ENCODE results near the gene BABAM2. TPM values are rescaled to one million over a fixed set of nuclear protein-coding genes. Genes with fewer than 3 reads are reported as not detected.

The BABAM2 gene
- total and polyA plus RNA-seq, 2 experiments from 2014 or later, result 28.8 to 43.6 TPM

- 87% methylated on average over 3 of the region's 3 CpGs for WGBS (ENCODE audit: low lambda C conversion rate, missing lambda C conversion rate)
- Histone ChIP-seq H3K27me3 (no peaks in the 10 kb centered on the region), H3K9me2 (replicated peaks; ENCODE audit: insufficient read depth) (no peaks in the 10 kb centered on the region), H3K4me2 (no peak overlapping the region), H4K20me1 (ENCODE audit: insufficient read depth, poor library complexity, severe bottlenecking) (no peaks in the 10 kb centered on the region), H3K9me3 (ENCODE audit: low read depth) (no peaks in the 10 kb centered on the region), H3K79me2 (no peaks in the 10 kb centered on the region), H3K36me3 (replicated peaks; ENCODE audit: insufficient read depth, low read depth) (no peaks in the 10 kb centered on the region), H2AFZ (no peak overlapping the region), H3K4me3 (no peak overlapping the region), H3K27ac (no peak overlapping the region), H3K4me1 (ENCODE audit: insufficient read depth) (peaks cover 7% of the 10 kb centered on the region)
- TF ChIP-seq, protein P1, sequence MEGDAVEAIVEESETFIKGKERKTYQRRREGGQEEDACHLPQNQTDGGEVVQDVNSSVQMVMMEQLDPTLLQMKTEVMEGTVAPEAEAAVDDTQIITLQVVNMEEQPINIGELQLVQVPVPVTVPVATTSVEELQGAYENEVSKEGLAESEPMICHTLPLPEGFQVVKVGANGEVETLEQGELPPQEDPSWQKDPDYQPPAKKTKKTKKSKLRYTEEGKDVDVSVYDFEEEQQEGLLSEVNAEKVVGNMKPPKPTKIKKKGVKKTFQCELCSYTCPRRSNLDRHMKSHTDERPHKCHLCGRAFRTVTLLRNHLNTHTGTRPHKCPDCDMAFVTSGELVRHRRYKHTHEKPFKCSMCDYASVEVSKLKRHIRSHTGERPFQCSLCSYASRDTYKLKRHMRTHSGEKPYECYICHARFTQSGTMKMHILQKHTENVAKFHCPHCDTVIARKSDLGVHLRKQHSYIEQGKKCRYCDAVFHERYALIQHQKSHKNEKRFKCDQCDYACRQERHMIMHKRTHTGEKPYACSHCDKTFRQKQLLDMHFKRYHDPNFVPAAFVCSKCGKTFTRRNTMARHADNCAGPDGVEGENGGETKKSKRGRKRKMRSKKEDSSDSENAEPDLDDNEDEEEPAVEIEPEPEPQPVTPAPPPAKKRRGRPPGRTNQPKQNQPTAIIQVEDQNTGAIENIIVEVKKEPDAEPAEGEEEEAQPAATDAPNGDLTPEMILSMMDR (IDR thresholded peaks at IDR 0.05; ENCODE audit: poor library complexity), result no peak
- TF ChIP-seq EZH2 (IDR thresholded peaks at IDR 0.05; ENCODE audit: borderline replicate concordance) (no peak), EZH2phosphoT487 (IDR thresholded peaks at IDR 0.05; ENCODE audit: low read depth, severe bottlenecking, unreplicated experiment) (no peak)
- DNase-seq (ENCODE audit: low spot score), result no peak
Measured at GRCh38 chr2:28048341-28048740, 157.8 kb downstream of the BABAM2 start.

DNA sequence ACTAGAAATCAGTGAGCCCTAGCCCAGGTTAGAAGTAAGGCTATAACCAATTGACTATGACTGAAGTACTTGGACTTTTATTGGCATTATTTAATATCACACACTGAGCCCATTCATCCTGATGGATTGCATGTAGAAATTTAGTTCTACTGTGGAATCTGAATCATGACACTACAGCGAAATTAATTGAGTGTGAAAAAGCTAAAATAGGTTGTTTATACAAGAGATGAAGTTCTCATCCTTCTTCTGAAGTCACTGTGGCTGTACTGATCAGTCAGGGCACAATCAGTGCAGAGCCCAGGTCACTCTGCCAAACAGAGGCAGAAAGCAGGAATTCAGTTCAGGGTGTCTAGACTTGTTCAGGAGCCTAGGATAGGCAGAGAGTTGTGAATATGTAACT lies 158.9 kb downstream of the BABAM2 start:
- Histone ChIP-seq H3K27me3 (no peaks in the 10 kb centered on the region), H4K20me1 (ENCODE audit: insufficient read depth, poor library complexity, severe bottlenecking) (no peaks in the 10 kb centered on the region), H3K4me3 (no peak overlapping the region), H3K9me2 (replicated peaks; ENCODE audit: insufficient read depth) (no peaks in the 10 kb centered on the region), H3K27ac (no peak overlapping the region), H3K4me1 (ENCODE audit: insufficient read depth) (peaks cover 8% of the 10 kb centered on the region), H3K36me3 (replicated peaks; ENCODE audit: insufficient read depth, low read depth) (no peaks in the 10 kb centered on the region), H3K4me2 (no peak overlapping the region), H2AFZ (no peak overlapping the region), H3K9me3 (ENCODE audit: low read depth) (no peaks in the 10 kb centered on the region), H3K79me2 (no peaks in the 10 kb centered on the region)
- no peak for TF ChIP-seq EZH2 (IDR thresholded peaks at IDR 0.05; ENCODE audit: borderline replicate concordance)
- DNase-seq (ENCODE audit: low spot score), result no peak
- WGBS (ENCODE audit: low lambda C conversion rate, missing lambda C conversion rate), result 87% methylated on average over 1 of the region's 1 CpG

DNA sequence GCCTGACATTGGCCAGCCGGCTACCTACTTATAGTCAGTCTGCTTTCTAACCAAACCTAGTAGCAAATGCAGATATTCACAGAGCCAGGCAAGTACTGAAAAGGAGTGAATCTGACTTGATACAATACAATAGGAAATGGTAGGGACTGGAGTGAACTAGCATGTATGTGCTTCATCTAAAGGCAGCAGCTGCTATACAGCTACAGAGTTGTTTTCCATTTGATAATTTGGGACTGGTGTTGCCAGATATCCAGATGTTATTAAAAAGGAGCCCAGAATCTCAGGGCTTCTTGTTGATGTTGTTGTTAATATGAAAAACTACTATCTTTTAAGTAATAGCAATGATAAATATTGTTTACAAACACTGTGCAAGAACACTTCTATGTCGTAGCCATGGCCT lies 159.4 kb downstream of the BABAM2 start:
- no peak for TF ChIP-seq EZH2 (IDR thresholded peaks at IDR 0.05; ENCODE audit: borderline replicate concordance)
- TF ChIP-seq, protein P1 (IDR thresholded peaks at IDR 0.05; ENCODE audit: poor library complexity), result no peak
- no peak for TF ChIP-seq EZH2phosphoT487 (IDR thresholded peaks at IDR 0.05; ENCODE audit: low read depth, severe bottlenecking, unreplicated experiment)
- Histone ChIP-seq H3K27ac (no peak overlapping the region), H3K27me3 (no peaks in the 10 kb centered on the region), H3K4me3 (no peak overlapping the region), H3K9me3 (ENCODE audit: low read depth) (no peaks in the 10 kb centered on the region), H3K79me2 (no peaks in the 10 kb centered on the region), H3K4me2 (no peak overlapping the region), H4K20me1 (ENCODE audit: insufficient read depth, poor library complexity, severe bottlenecking) (no peaks in the 10 kb centered on the region), H3K9me2 (replicated peaks; ENCODE audit: insufficient read depth) (no peaks in the 10 kb centered on the region), H3K4me1 (ENCODE audit: insufficient read depth) (peaks cover 8% of the 10 kb centered on the region), H3K36me3 (replicated peaks; ENCODE audit: insufficient read depth, low read depth) (no peaks in the 10 kb centered on the region), H2AFZ (no peak overlapping the region)
- no peak for DNase-seq (ENCODE audit: low spot score)
- 89% methylated on average over 2 of the region's 2 CpGs for WGBS (ENCODE audit: low lambda C conversion rate, missing lambda C conversion rate)

GRCh38 chr2:28052691-28053090 lies 162.2 kb downstream of the BABAM2 start:
- 70% methylated on average over 1 of the region's 1 CpG for WGBS (ENCODE audit: low lambda C conversion rate, missing lambda C conversion rate)

More at GRCh38 chr2:28052691-28053090, 162.2 kb downstream of the BABAM2 start:
- TF ChIP-seq, protein P1 (IDR thresholded peaks at IDR 0.05; ENCODE audit: poor library complexity), result no peak
- TF ChIP-seq EZH2 (IDR thresholded peaks at IDR 0.05; ENCODE audit: borderline replicate concordance) (no peak), EZH2phosphoT487 (IDR thresholded peaks at IDR 0.05; ENCODE audit: low read depth, severe bottlenecking, unreplicated experiment) (no peak)
- no peak overlapping the region for H3K4me3 ChIP-seq
- DNase-seq (ENCODE audit: low spot score), result no peak
- no peaks in the 10 kb centered on the region for H3K9me2 ChIP-seq (replicated peaks; ENCODE audit: insufficient read depth)
- no peaks in the 10 kb centered on the region for H3K27me3 ChIP-seq
- H2AFZ ChIP-seq, result no peak overlapping the region
- H4K20me1 ChIP-seq (ENCODE audit: insufficient read depth, poor library complexity, severe bottlenecking), result no peaks in the 10 kb centered on the region
- no peak overlapping the region for H3K27ac ChIP-seq
- no peaks in the 10 kb centered on the region for H3K36me3 ChIP-seq (replicated peaks; ENCODE audit: insufficient read depth, low read depth)
- peaks cover 8% of the 10 kb centered on the region for H3K4me1 ChIP-seq (ENCODE audit: insufficient read depth)
- H3K79me2 ChIP-seq, result no peaks in the 10 kb centered on the region
- peak overlapping the region; percentile 5 for H3K4me2 ChIP-seq
- H3K9me3 ChIP-seq (ENCODE audit: low read depth), result no peaks in the 10 kb centered on the region

Measured in hepatocyte (in vitro differentiated cells).